Femur (tissue), 1 donor: ENCODE measurements around the gene KIF6.

Experiments
- DNase-seq: peaks from one replicate; pipeline ENCODE4 v3.0.0-alpha.2; 2017

The KIF6 gene

GRCh38 chr6:39657355-39658135 lies 67.7 kb downstream of the KIF6 start:
- DNase-seq, result no peak

DNA sequence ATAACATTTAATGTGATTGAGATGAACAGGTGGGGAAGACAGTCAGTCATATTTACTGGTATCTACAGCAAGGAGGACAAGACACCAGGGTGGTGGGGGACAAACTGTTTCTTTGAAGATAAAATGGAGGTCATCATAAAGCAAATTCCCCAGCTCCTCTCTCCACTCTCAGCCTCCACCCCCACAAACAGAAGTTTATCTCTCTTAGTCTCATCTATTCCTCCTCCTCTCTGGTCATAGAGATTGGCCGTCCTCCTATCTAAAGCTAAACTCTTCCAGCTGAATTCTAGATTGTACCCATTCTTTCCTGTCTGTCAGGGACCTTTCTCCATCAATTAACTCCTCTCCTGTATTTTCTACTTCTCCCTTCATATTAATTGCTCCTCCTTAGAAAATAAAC lies 71.1 kb downstream of the KIF6 start:
- DNase-seq, result no peak

DNA sequence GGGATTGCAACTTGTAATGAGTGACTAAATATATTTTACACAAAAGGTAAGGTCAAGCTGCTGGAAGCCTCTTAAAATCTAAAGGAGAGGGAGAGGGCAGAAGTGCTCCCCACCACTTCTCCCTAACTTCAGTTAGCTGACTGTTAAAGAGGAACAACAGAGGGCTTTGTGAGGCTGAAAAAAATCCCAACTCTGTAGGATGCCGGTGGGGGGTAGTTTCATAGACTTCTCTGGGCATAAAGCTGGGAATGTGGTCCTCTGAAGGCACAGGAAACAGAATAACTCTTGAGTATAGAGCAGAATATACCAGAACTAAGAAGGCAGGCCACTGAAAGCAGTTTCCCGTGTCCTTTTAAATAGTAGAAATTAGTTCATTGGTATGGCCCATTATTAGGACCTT lies 71.6 kb downstream of the KIF6 start:
- no peak for DNase-seq

DNA sequence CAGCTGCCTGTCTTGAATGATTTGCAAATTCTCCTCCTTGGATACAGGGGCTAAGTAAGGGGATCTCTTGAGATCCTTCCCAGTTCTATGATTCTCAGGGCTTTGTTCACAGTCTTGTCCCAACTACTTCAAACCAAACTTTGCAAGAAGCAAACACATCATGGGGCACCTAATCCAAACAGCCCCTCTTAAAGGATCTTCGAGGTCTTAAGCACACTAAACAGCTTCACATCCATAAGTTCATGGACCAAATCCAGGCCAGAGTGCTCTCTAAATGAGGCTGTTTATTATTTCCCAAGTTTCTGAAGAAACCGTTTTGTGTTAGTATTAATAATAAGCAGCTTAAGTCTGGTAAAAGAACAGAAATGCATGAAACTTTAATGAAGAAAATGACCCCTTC lies 75.2 kb downstream of the KIF6 start:
- no peak for DNase-seq

GRCh38 chr6:39646751-39647420 lies 78.3 kb downstream of the KIF6 start:
- no peak for DNase-seq

GRCh38 chr6:39642270-39642669 lies 82.9 kb downstream of the KIF6 start:
- DNase-seq, result no peak

- DNase-seq, result no peak
Measured at GRCh38 chr6:39638126-39638822, 86.9 kb downstream of the KIF6 start.

GRCh38 chr6:39634646-39635341 lies 90.4 kb downstream of the KIF6 start:
- no peak for DNase-seq

GRCh38 chr6:39625209-39625608 lies 100.0 kb downstream of the KIF6 start:
- no peak for DNase-seq

- DNase-seq, result no peak
Measured at GRCh38 chr6:39623750-39624149, 101.5 kb downstream of the KIF6 start.

GRCh38 chr6:39617520-39617919 lies 107.7 kb downstream of the KIF6 start:
- DNase-seq, result no peak

- no peak for DNase-seq
Measured at GRCh38 chr6:39617026-39617425, 108.2 kb downstream of the KIF6 start.

DNA sequence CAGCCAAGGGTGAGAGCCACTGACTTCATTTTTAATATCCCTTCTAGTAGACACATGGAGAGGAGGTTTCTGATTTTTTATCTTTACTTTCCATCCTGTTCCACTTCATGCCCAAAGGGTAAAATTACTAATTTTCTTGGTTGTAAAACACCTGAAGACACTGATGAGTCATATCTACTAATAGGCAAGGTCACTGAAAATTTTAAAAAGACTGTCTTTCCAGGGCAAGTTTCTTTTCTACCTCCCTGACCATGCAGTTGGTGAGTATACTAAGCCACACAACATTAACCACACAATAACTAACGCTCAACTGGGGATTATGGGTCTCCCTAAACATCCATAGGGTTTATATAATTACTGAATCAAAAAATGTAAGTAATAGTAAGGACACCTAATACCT lies 109.6 kb downstream of the KIF6 start:
- DNase-seq, result no peak

- DNase-seq, result no peak
Measured at GRCh38 chr6:39614393-39614950, 110.7 kb downstream of the KIF6 start.

DNA sequence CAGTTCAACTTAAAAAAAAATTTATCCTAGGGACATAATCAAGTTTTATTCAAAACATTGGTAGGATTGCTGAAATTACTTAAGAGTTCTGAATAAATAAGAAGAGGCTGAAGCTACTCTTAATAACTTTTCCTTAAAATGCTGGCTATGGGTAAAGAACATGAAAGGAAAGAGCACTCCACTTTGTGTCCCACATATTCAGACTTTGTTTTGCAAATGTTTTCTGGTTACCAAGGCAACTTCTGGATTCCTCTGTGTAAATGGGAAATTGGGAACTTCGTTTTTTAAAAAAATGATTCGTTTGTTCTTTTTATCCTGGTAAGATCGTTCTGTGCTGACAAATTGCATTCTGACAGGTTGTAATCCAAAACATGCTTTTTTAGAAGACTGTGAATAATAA lies 115.0 kb downstream of the KIF6 start:
- no peak for DNase-seq

GRCh38 chr6:39608652-39609345 lies 116.4 kb downstream of the KIF6 start:
- no peak for DNase-seq

- DNase-seq, result no peak
Measured at GRCh38 chr6:39602601-39603519, 122.3 kb downstream of the KIF6 start.

GRCh38 chr6:39599973-39600372 lies 125.2 kb downstream of the KIF6 start:
- no peak for DNase-seq

- no peak for DNase-seq
Measured at GRCh38 chr6:39599341-39599740, 125.9 kb downstream of the KIF6 start.

GRCh38 chr6:39594285-39594684 lies 130.9 kb downstream of the KIF6 start:
- no peak for DNase-seq

DNA sequence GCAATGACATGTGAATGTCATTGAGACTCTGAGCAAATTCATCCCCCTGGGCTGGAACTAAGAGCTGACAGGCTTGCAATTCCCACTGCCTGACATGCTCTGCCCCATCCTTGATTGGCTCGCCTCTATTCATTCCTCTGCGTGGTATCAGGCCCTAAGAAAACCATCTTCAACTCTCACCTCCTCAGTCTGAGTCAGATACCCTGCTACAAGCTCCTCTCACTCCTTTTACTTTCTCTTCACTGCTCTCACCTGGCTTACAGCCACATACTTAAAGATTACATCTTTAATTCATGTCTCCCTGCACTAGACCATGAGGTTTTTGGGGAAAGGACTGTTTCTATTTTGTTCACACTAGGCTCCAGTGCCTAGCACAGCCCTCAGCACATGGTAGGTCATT lies 131.6 kb downstream of the KIF6 start:
- DNase-seq, result no peak
